ENCODE data around the gene C6orf47.

- TF ChIP-seq CTCF (IDR thresholded peaks at IDR 0.05) (no peak), POLR2A (IDR thresholded peaks at IDR 0.05) (no peak)
These were observed 25.9 kb upstream of the C6orf47 start for GRCh38 chr6:31686483-31686882.

Data from uterus (tissue), 2 donors.